HepG2 (cell line): ENCODE results near the gene GAD1. TPM values are rescaled to one million over a fixed set of nuclear protein-coding genes. Genes with fewer than 3 reads are reported as not detected.
A peak's percentile ranks its signal among the peaks of the same experiment; 100 is the strongest.

Experiments used
- ARNT ChIP-seq: fragments of 450-650 bp; IDR thresholded peaks from 2 replicates; pipeline ENCODE4 v1.6.1; 2017
- CBX1 ChIP-seq: IDR thresholded peaks from one replicate; pipeline ENCODE4 v1.6.1; 2016; ENCODE audit warnings: antibody characterized with exemption, low read depth
- GATAD1 ChIP-seq: IDR thresholded peaks from 2 replicates; pipeline ENCODE4 v1.6.1; 2016; ENCODE audit warnings: missing genetic modification reagents, missing compliant biosample characterization
- HDAC1 ChIP-seq: sonication (generic); formaldehyde crosslinking; IDR thresholded peaks from 2 replicates; pipeline ENCODE4 v1.5.1; 2020; ENCODE audit warnings: mild to moderate bottlenecking, missing genetic modification reagents
- KDM4B ChIP-seq: sonication (generic); formaldehyde crosslinking; IDR thresholded peaks from 2 replicates; pipeline ENCODE4 v1.4.0; 2020; ENCODE audit warnings: missing genetic modification reagents
- KLF16 ChIP-seq, 2 experiments: sonication (generic) in 1 of 2; formaldehyde crosslinking in 1 of 2; IDR thresholded peaks; 2 replicates each; pipeline versions ENCODE4 v1.6.1 to v1.8.0; 2016 to 2023; ENCODE audit warnings: missing genetic modification reagents in 2 of 2, missing compliant biosample characterization in 1 of 2
- MEF2D ChIP-seq: sonication (generic); formaldehyde crosslinking; IDR thresholded peaks from 2 replicates; pipeline ENCODE4 v1.5.1; 2020; ENCODE audit warnings: mild to moderate bottlenecking, missing genetic modification reagents
- PITX1 ChIP-seq: sonication (generic); formaldehyde crosslinking; IDR thresholded peaks from 2 replicates; pipeline ENCODE4 v1.5.1; 2020; ENCODE audit warnings: mild to moderate bottlenecking, missing genetic modification reagents
- POLR2A ChIP-seq, 2 experiments: IDR thresholded peaks; 2 replicates each; pipeline ENCODE4 v1.6.1; 2011; ENCODE audit warnings: low read depth in 2 of 2, low read length in 2 of 2, mild to moderate bottlenecking in 1 of 2, moderate library complexity in 1 of 2; ENCODE audit not compliant: insufficient read depth in 1 of 2
- RAD51 ChIP-seq: fragments of 450-650 bp; IDR thresholded peaks from 2 replicates; pipeline ENCODE4 v1.6.1; 2016; ENCODE audit warnings: borderline replicate concordance
- RXRA ChIP-seq: sonication (generic); formaldehyde crosslinking; IDR thresholded peaks from 2 replicates; pipeline ENCODE4 v1.5.1; 2020; ENCODE audit warnings: missing genetic modification reagents
- SMARCC2 ChIP-seq: fragments of 450-650 bp; IDR thresholded peaks from 2 replicates; pipeline ENCODE4 v1.6.1; 2017; ENCODE audit warnings: antibody characterized with exemption, mild to moderate bottlenecking
- SYNCRIP ChIP-seq: fragments of 200-400 bp; formaldehyde crosslinking; IDR thresholded peaks from 2 replicates; pipeline ENCODE4 v1.6.1; 2018; ENCODE audit warnings: mild to moderate bottlenecking, low read depth, low read length; ENCODE audit not compliant: insufficient read depth
- ZBTB7B ChIP-seq: sonication (generic); formaldehyde crosslinking; IDR thresholded peaks from 2 replicates; pipeline ENCODE4 v1.4.0; 2020; ENCODE audit warnings: missing genetic modification reagents
- ZC3H13 ChIP-seq: sonication (generic); formaldehyde crosslinking; IDR thresholded peaks from 2 replicates; pipeline ENCODE4 v1.8.1; 2023; ENCODE audit warnings: mild to moderate bottlenecking, missing genetic modification reagents, moderate library complexity
- ZFP37 ChIP-seq: sonication (generic); formaldehyde crosslinking; IDR thresholded peaks from 2 replicates; pipeline ENCODE4 v1.4.0; 2020; ENCODE audit warnings: missing genetic modification reagents, borderline replicate concordance
- ZNF121 ChIP-seq: sonication (generic); formaldehyde crosslinking; IDR thresholded peaks from 2 replicates; pipeline ENCODE4 v1.5.0; 2020; ENCODE audit warnings: mild to moderate bottlenecking, missing genetic modification reagents
- ZNF484 ChIP-seq: sonication (generic); formaldehyde crosslinking; IDR thresholded peaks from 2 replicates; pipeline ENCODE4 v1.5.1; 2020; ENCODE audit warnings: mild to moderate bottlenecking, low read depth, missing genetic modification reagents, borderline replicate concordance
- ZNF775 ChIP-seq: sonication (generic); formaldehyde crosslinking; IDR thresholded peaks from 2 replicates; pipeline ENCODE4 v1.4.0; 2020; ENCODE audit warnings: missing genetic modification reagents, mild to moderate bottlenecking, moderate library complexity, borderline replicate concordance
- polyA plus RNA-seq, 8 experiments: library from polyadenylated mRNA; depleted of rRNA in 3 of 8; stranded (reverse) in 7 of 8; unstranded in 1 of 8; fragments of >200 nt; fragmentation: Illumina TruSeq in 4 of 8; extraction: Trizol in 4 of 8; gene quantifications; 2 replicates each; pipeline versions ENCODE4 v1.2.1 to v1.2.3, GENCODE V29; 2011 to 2016; ENCODE audit warnings: low read depth in 4 of 8, missing spikeins in 1 of 8, mixed read lengths in 1 of 8; ENCODE audit not compliant: insufficient read depth in 1 of 8
- total RNA-seq, 5 experiments: library from RNA; depleted of rRNA; stranded (reverse); fragments of >200 nt; fragmentation: Illumina TruSeq; extraction: Trizol; gene quantifications; 2 replicates each; pipeline ENCODE4 v1.2.3, GENCODE V29; 2016; ENCODE audit warnings: low read depth in 1 of 5
- TF ChIP-seq, protein P1 (sequence below): sonication (generic); formaldehyde crosslinking; IDR thresholded peaks from 2 replicates; pipeline ENCODE4 v1.5.0; 2020; ENCODE audit warnings: missing genetic modification reagents, mild to moderate bottlenecking, borderline replicate concordance
- TF ChIP-seq, protein P2 (sequence below): sonication (generic); formaldehyde crosslinking; conservative IDR thresholded peaks from 2 replicates; pipeline ENCODE4 v1.8.1; 2023; ENCODE audit warnings: missing genetic modification reagents
- TF ChIP-seq, protein P3 (sequence below): sonication (generic); formaldehyde crosslinking; IDR thresholded peaks from 2 replicates; pipeline ENCODE4 v1.4.0; 2020; ENCODE audit warnings: missing genetic modification reagents
- TF ChIP-seq, protein P4 (sequence below): sonication (generic); formaldehyde crosslinking; IDR thresholded peaks from 2 replicates; pipeline ENCODE4 v1.4.0; 2020; ENCODE audit warnings: missing genetic modification reagents; ENCODE audit errors: not compliant biosample characterization

The GAD1 gene
- total and polyA plus RNA-seq, 2 of the 13 experiments (the other 11 are each of a cell fraction or from before 2014, with no cell fraction given), result 0.09 to 0.13 TPM

DNA sequence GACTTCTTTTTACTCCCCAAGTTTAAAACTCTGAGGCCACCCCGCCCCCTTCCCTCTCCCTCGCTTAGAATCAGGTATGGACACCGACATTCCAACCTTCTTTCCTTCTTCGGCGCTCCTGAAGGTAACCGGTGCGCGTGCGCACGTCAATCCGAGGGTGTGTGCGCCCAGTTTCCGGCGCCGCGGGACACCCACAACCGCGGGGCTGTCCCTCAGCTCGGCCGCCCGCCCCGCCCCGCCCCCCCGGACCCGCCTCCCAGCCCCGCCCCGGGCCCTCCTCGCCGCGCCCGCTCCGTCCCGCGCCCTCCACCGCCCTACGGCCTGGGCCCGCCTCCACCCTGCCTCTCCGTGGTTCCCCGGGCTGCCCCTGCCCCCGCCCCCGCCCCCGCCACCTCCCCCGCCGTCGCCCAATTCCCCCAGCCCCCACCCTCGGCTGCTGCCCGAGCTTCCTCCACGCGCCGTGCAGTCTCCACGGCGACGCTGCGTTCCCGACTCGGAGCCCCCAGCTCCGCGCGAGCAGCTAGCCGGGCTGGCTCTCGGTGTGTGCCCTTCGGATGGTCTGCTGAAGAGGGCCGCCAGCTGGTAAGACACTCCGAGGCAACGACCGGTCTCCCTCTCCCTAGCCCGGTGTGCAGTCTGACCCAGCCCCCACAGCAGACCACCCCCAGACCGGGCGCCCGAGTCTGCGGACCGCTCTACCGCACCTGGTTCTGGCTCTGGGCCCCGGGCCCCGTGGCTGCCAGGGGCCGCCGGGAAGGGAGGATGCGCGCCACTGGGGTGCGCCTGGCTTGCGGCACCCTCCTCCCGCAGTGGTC, 45.9 kb upstream of the GAD1 start (continued):
- TF ChIP-seq ARNT, result no peak
- peak; percentile 64; the same call in 1 of the 2 replicates for TF ChIP-seq HDAC1 (CRISPR knock-in tag)
- TF ChIP-seq, protein P1, sequence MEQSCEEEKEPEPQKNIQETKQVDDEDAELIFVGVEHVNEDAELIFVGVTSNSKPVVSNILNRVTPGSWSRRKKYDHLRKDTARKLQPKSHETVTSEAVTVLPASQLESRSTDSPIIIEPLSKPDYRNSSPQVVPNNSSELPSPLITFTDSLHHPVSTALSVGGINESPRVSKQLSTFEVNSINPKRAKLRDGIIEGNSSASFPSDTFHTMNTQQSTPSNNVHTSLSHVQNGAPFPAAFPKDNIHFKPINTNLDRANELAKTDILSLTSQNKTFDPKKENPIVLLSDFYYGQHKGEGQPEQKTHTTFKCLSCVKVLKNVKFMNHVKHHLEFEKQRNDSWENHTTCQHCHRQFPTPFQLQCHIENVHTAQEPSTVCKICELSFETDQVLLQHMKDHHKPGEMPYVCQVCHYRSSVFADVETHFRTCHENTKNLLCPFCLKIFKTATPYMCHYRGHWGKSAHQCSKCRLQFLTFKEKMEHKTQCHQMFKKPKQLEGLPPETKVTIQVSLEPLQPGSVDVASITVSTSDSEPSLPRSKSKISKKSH (CRISPR knock-in tag), result peak; percentile 86; the same call in 1 of the 2 replicates
- no peak for TF ChIP-seq CBX1
- TF ChIP-seq KLF16 (CRISPR knock-in tag; IDR thresholded peaks at IDR 0.05), result no peak; a peak in 1 of 4 replicates
- no peak for TF ChIP-seq ZNF121
- no peak for TF ChIP-seq RAD51
- no peak for TF ChIP-seq ZNF775 (CRISPR knock-in tag)
- TF ChIP-seq, protein P2, sequence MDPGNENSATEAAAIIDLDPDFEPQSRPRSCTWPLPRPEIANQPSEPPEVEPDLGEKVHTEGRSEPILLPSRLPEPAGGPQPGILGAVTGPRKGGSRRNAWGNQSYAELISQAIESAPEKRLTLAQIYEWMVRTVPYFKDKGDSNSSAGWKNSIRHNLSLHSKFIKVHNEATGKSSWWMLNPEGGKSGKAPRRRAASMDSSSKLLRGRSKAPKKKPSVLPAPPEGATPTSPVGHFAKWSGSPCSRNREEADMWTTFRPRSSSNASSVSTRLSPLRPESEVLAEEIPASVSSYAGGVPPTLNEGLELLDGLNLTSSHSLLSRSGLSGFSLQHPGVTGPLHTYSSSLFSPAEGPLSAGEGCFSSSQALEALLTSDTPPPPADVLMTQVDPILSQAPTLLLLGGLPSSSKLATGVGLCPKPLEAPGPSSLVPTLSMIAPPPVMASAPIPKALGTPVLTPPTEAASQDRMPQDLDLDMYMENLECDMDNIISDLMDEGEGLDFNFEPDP (CRISPR knock-in tag), result no peak
- peak in 1 of 2 experiments; percentile 23; a peak in 2 of 4 replicates for TF ChIP-seq POLR2A (IDR thresholded peaks at IDR 0.05; ENCODE audit: insufficient read depth in 1 of 2, low read depth in 2 of 2, low read length in 2 of 2)
- peak; percentile 53; the same call in 1 of the 2 replicates for TF ChIP-seq KDM4B (CRISPR knock-in tag)
- peak; percentile 36; the same call in 1 of the 2 replicates for TF ChIP-seq GATAD1 (CRISPR knock-in tag)
- TF ChIP-seq SMARCC2, result no peak
- TF ChIP-seq ZNF484 (CRISPR knock-in tag), result no peak
- TF ChIP-seq PITX1 (CRISPR knock-in tag), result no peak
- TF ChIP-seq, protein P3, sequence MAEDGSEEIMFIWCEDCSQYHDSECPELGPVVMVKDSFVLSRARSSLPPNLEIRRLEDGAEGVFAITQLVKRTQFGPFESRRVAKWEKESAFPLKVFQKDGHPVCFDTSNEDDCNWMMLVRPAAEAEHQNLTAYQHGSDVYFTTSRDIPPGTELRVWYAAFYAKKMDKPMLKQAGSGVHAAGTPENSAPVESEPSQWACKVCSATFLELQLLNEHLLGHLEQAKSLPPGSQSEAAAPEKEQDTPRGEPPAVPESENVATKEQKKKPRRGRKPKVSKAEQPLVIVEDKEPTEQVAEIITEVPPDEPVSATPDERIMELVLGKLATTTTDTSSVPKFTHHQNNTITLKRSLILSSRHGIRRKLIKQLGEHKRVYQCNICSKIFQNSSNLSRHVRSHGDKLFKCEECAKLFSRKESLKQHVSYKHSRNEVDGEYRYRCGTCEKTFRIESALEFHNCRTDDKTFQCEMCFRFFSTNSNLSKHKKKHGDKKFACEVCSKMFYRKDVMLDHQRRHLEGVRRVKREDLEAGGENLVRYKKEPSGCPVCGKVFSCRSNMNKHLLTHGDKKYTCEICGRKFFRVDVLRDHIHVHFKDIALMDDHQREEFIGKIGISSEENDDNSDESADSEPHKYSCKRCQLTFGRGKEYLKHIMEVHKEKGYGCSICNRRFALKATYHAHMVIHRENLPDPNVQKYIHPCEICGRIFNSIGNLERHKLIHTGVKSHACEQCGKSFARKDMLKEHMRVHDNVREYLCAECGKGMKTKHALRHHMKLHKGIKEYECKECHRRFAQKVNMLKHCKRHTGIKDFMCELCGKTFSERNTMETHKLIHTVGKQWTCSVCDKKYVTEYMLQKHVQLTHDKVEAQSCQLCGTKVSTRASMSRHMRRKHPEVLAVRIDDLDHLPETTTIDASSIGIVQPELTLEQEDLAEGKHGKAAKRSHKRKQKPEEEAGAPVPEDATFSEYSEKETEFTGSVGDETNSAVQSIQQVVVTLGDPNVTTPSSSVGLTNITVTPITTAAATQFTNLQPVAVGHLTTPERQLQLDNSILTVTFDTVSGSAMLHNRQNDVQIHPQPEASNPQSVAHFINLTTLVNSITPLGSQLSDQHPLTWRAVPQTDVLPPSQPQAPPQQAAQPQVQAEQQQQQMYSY, result no peak
- TF ChIP-seq, protein P4, sequence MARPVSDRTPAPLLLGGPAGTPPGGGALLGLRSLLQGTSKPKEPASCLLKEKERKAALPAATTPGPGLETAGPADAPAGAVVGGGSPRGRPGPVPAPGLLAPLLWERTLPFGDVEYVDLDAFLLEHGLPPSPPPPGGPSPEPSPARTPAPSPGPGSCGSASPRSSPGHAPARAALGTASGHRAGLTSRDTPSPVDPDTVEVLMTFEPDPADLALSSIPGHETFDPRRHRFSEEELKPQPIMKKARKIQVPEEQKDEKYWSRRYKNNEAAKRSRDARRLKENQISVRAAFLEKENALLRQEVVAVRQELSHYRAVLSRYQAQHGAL (CRISPR knock-in tag), result peak; percentile 64
- TF ChIP-seq ZFP37, result no peak
- peak; percentile 34; the same call in 1 of the 2 replicates for TF ChIP-seq MEF2D (CRISPR knock-in tag)
- no peak for TF ChIP-seq SYNCRIP
- TF ChIP-seq ZBTB7B (CRISPR knock-in tag), result 0 out of 2 replicates have a peak, but pooled peaks have one; percentile 50
- TF ChIP-seq RXRA, result no peak; the same call in 1 of the 2 replicates
- 0 out of 2 replicates have a peak, but pooled peaks have one; percentile 20 for TF ChIP-seq ZC3H13 (CRISPR knock-in tag)
